WTC11 (cell line): ENCODE results near the gene MPDZ. TPM values are rescaled to one million over a fixed set of nuclear protein-coding genes. Genes with fewer than 3 reads are reported as not detected.

Experiments used
- ATAC-seq: fragments of 200-7000 bp; cut with Tn5 transposase; 2 replicates; pipeline ENCODE4 v1.10.0; 2021; ENCODE audit warnings: mild to moderate bottlenecking, moderate library complexity
- CTCF ChIA-PET: fragments of 300-600 bp; sonication (Branson Sonifier 250); formaldehyde crosslinking; loops from one replicate; lab custom pipeline; 2021; ENCODE audit warnings: antibody characterized with exemption; lab: Charles Lee
- POLR2A ChIA-PET: fragments of 350-600 bp; sonication (Branson Sonifier 250); formaldehyde crosslinking; loops from one replicate; lab custom pipeline; 2021; ENCODE audit warnings: antibody characterized with exemption; lab: Charles Lee
- DNase-seq: peaks from one replicate; pipeline ENCODE4 v3.0.0; 2021; ENCODE audit warnings: low spot score
- H3K27ac Mint-ChIP-seq: 2 replicates; pipeline ENCODE4 v1.8.0; 2021; ENCODE audit warnings: mixed read lengths
- H3K27me3 Mint-ChIP-seq: 2 replicates; pipeline ENCODE4 v1.8.0; 2021; ENCODE audit warnings: low read depth, mild to moderate bottlenecking, moderate library complexity, mixed read lengths
- H3K36me3 Mint-ChIP-seq: 2 replicates; pipeline ENCODE4 v1.8.0; 2021; ENCODE audit warnings: mixed read lengths
- H3K4me1 Mint-ChIP-seq: 2 replicates; pipeline ENCODE4 v1.8.0; 2022; ENCODE audit warnings: mixed read lengths
- H3K4me3 Mint-ChIP-seq: 2 replicates; pipeline ENCODE4 v1.8.0; 2021; ENCODE audit warnings: mild to moderate bottlenecking, moderate library complexity, mixed read lengths
- H3K9me3 Mint-ChIP-seq: 2 replicates; pipeline ENCODE4 v1.8.0; 2021; ENCODE audit warnings: mixed read lengths
- AFF4 ChIP-seq: sonication (generic); formaldehyde crosslinking; IDR thresholded peaks from 2 replicates; pipeline ENCODE4 v1.8.1; 2023; ENCODE audit warnings: mild to moderate bottlenecking, missing genetic modification reagents, borderline replicate concordance
- ATF1 ChIP-seq: sonication (generic); formaldehyde crosslinking; IDR thresholded peaks from 2 replicates; pipeline ENCODE4 v1.8.1; 2023; ENCODE audit warnings: mild to moderate bottlenecking, moderate library complexity, missing genetic modification reagents
- ATF3 ChIP-seq: sonication (generic); formaldehyde crosslinking; conservative IDR thresholded peaks from 2 replicates; pipeline ENCODE4 v1.8.1; 2022; ENCODE audit warnings: mild to moderate bottlenecking, missing genetic modification reagents
- CDX4 ChIP-seq: fragments of 250-450 bp; sonication (Bioruptor Pico); IDR thresholded peaks from 2 replicates; pipeline ENCODE4 v1.9.0; 2021; ENCODE audit warnings: moderate library complexity, mild to moderate bottlenecking, inconsistent platforms, borderline replicate concordance
- CREM ChIP-seq: sonication (generic); formaldehyde crosslinking; IDR thresholded peaks from 2 replicates; pipeline ENCODE4 v1.8.1; 2022; ENCODE audit warnings: mild to moderate bottlenecking, missing genetic modification reagents, moderate library complexity
- E2F1 ChIP-seq: sonication (generic); formaldehyde crosslinking; IDR thresholded peaks from 2 replicates; pipeline ENCODE4 v1.8.0; 2022; ENCODE audit warnings: mild to moderate bottlenecking, missing genetic modification reagents
- E2F5 ChIP-seq: sonication (generic); formaldehyde crosslinking; IDR thresholded peaks from 2 replicates; pipeline ENCODE4 v1.8.1; 2022; ENCODE audit warnings: mild to moderate bottlenecking, moderate library complexity, missing genetic modification reagents
- ESRRA ChIP-seq: sonication (generic); formaldehyde crosslinking; IDR thresholded peaks from 2 replicates; pipeline ENCODE4 v1.8.1; 2022; ENCODE audit warnings: mild to moderate bottlenecking, missing genetic modification reagents, borderline replicate concordance
- FOXK1 ChIP-seq: sonication (generic); formaldehyde crosslinking; IDR thresholded peaks from 2 replicates; pipeline ENCODE4 v1.8.0; 2022; ENCODE audit warnings: mild to moderate bottlenecking, moderate library complexity, missing genetic modification reagents
- IRF2 ChIP-seq: sonication (generic); formaldehyde crosslinking; IDR thresholded peaks from 2 replicates; pipeline ENCODE4 v1.8.0; 2022; ENCODE audit warnings: low read depth, missing genetic modification reagents, borderline replicate concordance
- MXD4 ChIP-seq: fragments of 250-450 bp; sonication (Bioruptor Pico); IDR thresholded peaks from 2 replicates; pipeline ENCODE4 v1.8.0; 2021; ENCODE audit warnings: mild to moderate bottlenecking, moderate library complexity, borderline replicate concordance
- OVOL2 ChIP-seq: fragments of 250-450 bp; sonication (Bioruptor Pico); IDR thresholded peaks from 2 replicates; pipeline ENCODE4 v1.9.0; 2021; ENCODE audit warnings: mild to moderate bottlenecking, borderline replicate concordance
- PRRX2 ChIP-seq: fragments of 250-450 bp; sonication (Bioruptor Pico); IDR thresholded peaks from 2 replicates; pipeline ENCODE4 v1.8.0; 2021; ENCODE audit warnings: mild to moderate bottlenecking
- TP53 ChIP-seq: sonication (generic); formaldehyde crosslinking; IDR thresholded peaks from 2 replicates; pipeline ENCODE4 v1.8.1; 2023; ENCODE audit warnings: mild to moderate bottlenecking, missing genetic modification reagents
- ZNF138 ChIP-seq: sonication (generic); formaldehyde crosslinking; conservative IDR thresholded peaks from 2 replicates; pipeline ENCODE4 v1.8.1; 2022; ENCODE audit warnings: mild to moderate bottlenecking, moderate library complexity, missing genetic modification reagents
- ZNF281 ChIP-seq: sonication (generic); formaldehyde crosslinking; IDR thresholded peaks from 2 replicates; pipeline ENCODE4 v1.8.0; 2023; ENCODE audit warnings: mild to moderate bottlenecking, missing genetic modification reagents
- ZNF512 ChIP-seq: sonication (generic); formaldehyde crosslinking; IDR thresholded peaks from 2 replicates; pipeline ENCODE4 v1.8.1; 2022; ENCODE audit warnings: missing genetic modification reagents, borderline replicate concordance
- ZNF671 ChIP-seq: fragments of 250-450 bp; sonication (Bioruptor Pico); IDR thresholded peaks from 2 replicates; pipeline ENCODE4 v1.8.0; 2021; ENCODE audit warnings: mild to moderate bottlenecking
- total RNA-seq: library from RNA; stranded (reverse); gene quantifications from 3 replicates; pipeline ENCODE4 v1.2.3, GENCODE V29; 2021

The MPDZ gene
- total RNA-seq, 1 experiment from 2014 or later = 38.5 TPM

GRCh38 chr9:13205824-13206223, 73.7 kb downstream of the MPDZ start:
- TF ChIP-seq OVOL2 (CRISPR knock-in tag) = no peak
- TF ChIP-seq FOXK1 (CRISPR knock-in tag) = no peak
- no peak for TF ChIP-seq TP53 (CRISPR knock-in tag)
- TF ChIP-seq E2F1 = no peak
- TF ChIP-seq CDX4 (CRISPR knock-in tag) = no peak
- TF ChIP-seq ATF1 (CRISPR knock-in tag) = no peak
- no peak for TF ChIP-seq ATF3 (CRISPR knock-in tag)
- TF ChIP-seq ZNF671 = no peak
- TF ChIP-seq E2F5 (CRISPR knock-in tag) = no peak
- no peak for TF ChIP-seq ESRRA (CRISPR knock-in tag)
- no peak for TF ChIP-seq PRRX2 (CRISPR knock-in tag)
- TF ChIP-seq ZNF138 = no peak
- no peak for TF ChIP-seq MXD4 (CRISPR knock-in tag)
- no peak for TF ChIP-seq CREM
- no peak for TF ChIP-seq ZNF512 (CRISPR knock-in tag)
- TF ChIP-seq IRF2 (CRISPR knock-in tag) = no peak
- TF ChIP-seq AFF4 (CRISPR knock-in tag) = no peak
- TF ChIP-seq ZNF281 (CRISPR knock-in tag) = no peak
- TF ChIP-seq, all 79 proteins: peak for 0
- POLR2A ChIA-PET = no interaction called here
- no peak overlapping the region; the same call in 1 of the 2 replicates for H3K27ac Mint-ChIP-seq
- H3K9me3 Mint-ChIP-seq = no peaks in the 10 kb centered on the region
- H3K4me3 Mint-ChIP-seq = no peak overlapping the region
- CTCF ChIA-PET = no interaction called here
- H3K36me3 Mint-ChIP-seq = peaks cover 20% of the 10 kb centered on the region
- no peaks in the 10 kb centered on the region for H3K27me3 Mint-ChIP-seq
- no peak for ATAC-seq
- H3K4me1 Mint-ChIP-seq = 0 out of 2 replicates have a peak, but pooled peaks cover 5% of the 10 kb centered on the region
- DNase-seq = no peak
